ENCODE results near the gene WDR62.

GRCh38 chr19:36009633-36010379 is 44.9 kb upstream of the WDR62 start:
- TF ChIP-seq CTCF (IDR thresholded peaks at IDR 0.05) (no peak), SIN3A (IDR thresholded peaks at IDR 0.05; ENCODE audit: borderline replicate concordance, insufficient read depth, low read depth, low read length) (no peak)
